ENCODE measurements around the gene LGALS9B.
"Not testable (repeated sequence)": the region's sequence is repeated elsewhere in the genome, so short reads cannot be mapped to it uniquely, and the experiment has no call there.

LGALS9B gene

GRCh38 chr17:20401306-20402022 lies 65.9 kb downstream of the LGALS9B start:
- FAIRE-seq = not testable (repeated sequence)

GRCh38 chr17:20400559-20401305 lies 66.6 kb downstream of the LGALS9B start:
- FAIRE-seq = not testable (repeated sequence)

All from TTC549 (cell line).